HepG2 (cell line): ENCODE results near the gene GNL1. TPM values are rescaled to one million over a fixed set of nuclear protein-coding genes. Genes with fewer than 3 reads are reported as not detected.

ENCODE experiments used
- ATF4 ChIP-seq, 2 experiments: fragments of 450-650 bp in 1 of 2; sonication (generic) in 1 of 2; formaldehyde crosslinking; IDR thresholded peaks; 2 replicates each; pipeline versions ENCODE4 v1.5.0 to v1.8.0; 2020 to 2022; ENCODE audit warnings: mild to moderate bottlenecking in 1 of 2, missing genetic modification reagents in 1 of 2
- CBX2 ChIP-seq, 2 experiments: fragments of 200-600 bp in 1 of 2; sonication (generic); formaldehyde crosslinking in 1 of 2; IDR thresholded peaks; 2 replicates each; pipeline versions ENCODE4 v1.7.0 to v1.8.1; 2018 to 2022; ENCODE audit warnings: low read depth in 2 of 2, low read length in 1 of 2, mild to moderate bottlenecking in 1 of 2, missing genetic modification reagents in 1 of 2
- HMGA1 ChIP-seq: sonication (generic); formaldehyde crosslinking; conservative IDR thresholded peaks from 2 replicates; pipeline ENCODE4 v1.4.0; 2020; ENCODE audit warnings: missing genetic modification reagents
- KAT7 ChIP-seq: IDR thresholded peaks from 2 replicates; pipeline ENCODE4 v1.6.1; 2018; ENCODE audit warnings: borderline replicate concordance, missing compliant biosample characterization
- KLF16 ChIP-seq, 2 experiments: sonication (generic) in 1 of 2; formaldehyde crosslinking in 1 of 2; IDR thresholded peaks; 2 replicates each; pipeline versions ENCODE4 v1.6.1 to v1.8.0; 2016 to 2023; ENCODE audit warnings: missing genetic modification reagents in 2 of 2, missing compliant biosample characterization in 1 of 2
- MED8 ChIP-seq: sonication (generic); formaldehyde crosslinking; IDR thresholded peaks from 2 replicates; pipeline ENCODE4 v1.8.1; 2023; ENCODE audit warnings: mild to moderate bottlenecking, missing genetic modification reagents; ENCODE audit not compliant: insufficient replicate concordance
- MEIS2 ChIP-seq: sonication (generic); formaldehyde crosslinking; IDR thresholded peaks from 2 replicates; pipeline ENCODE4 v1.9.0; 2021; ENCODE audit warnings: mild to moderate bottlenecking, missing genetic modification reagents
- MLLT10 ChIP-seq: sonication (generic); formaldehyde crosslinking; IDR thresholded peaks from 2 replicates; pipeline ENCODE4 v1.4.0; 2020; ENCODE audit warnings: missing genetic modification reagents
- NFIB ChIP-seq: sonication (generic); formaldehyde crosslinking; IDR thresholded peaks from 2 replicates; pipeline ENCODE4 v1.9.0; 2021; ENCODE audit warnings: missing genetic modification reagents, mild to moderate bottlenecking, borderline replicate concordance
- SMAD9 ChIP-seq: sonication (generic); formaldehyde crosslinking; IDR thresholded peaks from 2 replicates; pipeline ENCODE4 v1.5.1; 2020; ENCODE audit warnings: mild to moderate bottlenecking, missing genetic modification reagents
- SP1 ChIP-seq, 2 experiments: fragments of 450-650 bp in 1 of 2; sonication (generic) in 1 of 2; formaldehyde crosslinking in 1 of 2; IDR thresholded peaks; 2 replicates each; pipeline versions ENCODE4 v1.4.0 to v1.6.1; 2016 to 2020; ENCODE audit warnings: missing genetic modification reagents in 1 of 2
- SRY ChIP-seq: sonication (generic); formaldehyde crosslinking; IDR thresholded peaks from 2 replicates; pipeline ENCODE4 v1.8.0; 2022; ENCODE audit warnings: mild to moderate bottlenecking, missing genetic modification reagents
- THAP11 ChIP-seq: IDR thresholded peaks from 2 replicates; pipeline ENCODE4 v1.6.1; 2016; ENCODE audit warnings: missing biosample characterization, missing genetic modification reagents
- ZBTB2 ChIP-seq: sonication (generic); formaldehyde crosslinking; IDR thresholded peaks from 2 replicates; pipeline ENCODE4 v1.8.0; 2022; ENCODE audit warnings: low read depth, missing genetic modification reagents
- ZFP36 ChIP-seq: fragments of 150-350 bp; IDR thresholded peaks from 2 replicates; pipeline ENCODE4 v1.6.1; 2018; ENCODE audit warnings: borderline replicate concordance, low read length, low read depth; ENCODE audit not compliant: partially characterized antibody
- ZNF362 ChIP-seq: sonication (generic); formaldehyde crosslinking; IDR thresholded peaks from 2 replicates; pipeline ENCODE4 v1.4.0; 2020; ENCODE audit warnings: missing genetic modification reagents, mild to moderate bottlenecking, borderline replicate concordance
- polyA plus RNA-seq, 8 experiments: library from polyadenylated mRNA; depleted of rRNA in 3 of 8; stranded (reverse) in 7 of 8; unstranded in 1 of 8; fragments of >200 nt; fragmentation: Illumina TruSeq in 4 of 8; extraction: Trizol in 4 of 8; gene quantifications; 2 replicates each; pipeline versions ENCODE4 v1.2.1 to v1.2.3, GENCODE V29; 2011 to 2016; ENCODE audit warnings: low read depth in 4 of 8, missing spikeins in 1 of 8, mixed read lengths in 1 of 8; ENCODE audit not compliant: insufficient read depth in 1 of 8
- total RNA-seq, 5 experiments: library from RNA; depleted of rRNA; stranded (reverse); fragments of >200 nt; fragmentation: Illumina TruSeq; extraction: Trizol; gene quantifications; 2 replicates each; pipeline ENCODE4 v1.2.3, GENCODE V29; 2016; ENCODE audit warnings: low read depth in 1 of 5
- TF ChIP-seq, protein P1 (sequence below): sonication (generic); formaldehyde crosslinking; IDR thresholded peaks from 2 replicates; pipeline ENCODE4 v1.4.0; 2020; ENCODE audit warnings: mild to moderate bottlenecking, missing genetic modification reagents, borderline replicate concordance
- TF ChIP-seq, protein P2 (sequence below): sonication (generic); formaldehyde crosslinking; IDR thresholded peaks from 2 replicates; pipeline ENCODE4 v1.4.0; 2020; ENCODE audit warnings: mild to moderate bottlenecking, missing genetic modification reagents

The GNL1 gene
- total and polyA plus RNA-seq, 2 of the 13 experiments (the other 11 are each of a cell fraction or from before 2014, with no cell fraction given): 35.0 to 55.6 TPM

DNA sequence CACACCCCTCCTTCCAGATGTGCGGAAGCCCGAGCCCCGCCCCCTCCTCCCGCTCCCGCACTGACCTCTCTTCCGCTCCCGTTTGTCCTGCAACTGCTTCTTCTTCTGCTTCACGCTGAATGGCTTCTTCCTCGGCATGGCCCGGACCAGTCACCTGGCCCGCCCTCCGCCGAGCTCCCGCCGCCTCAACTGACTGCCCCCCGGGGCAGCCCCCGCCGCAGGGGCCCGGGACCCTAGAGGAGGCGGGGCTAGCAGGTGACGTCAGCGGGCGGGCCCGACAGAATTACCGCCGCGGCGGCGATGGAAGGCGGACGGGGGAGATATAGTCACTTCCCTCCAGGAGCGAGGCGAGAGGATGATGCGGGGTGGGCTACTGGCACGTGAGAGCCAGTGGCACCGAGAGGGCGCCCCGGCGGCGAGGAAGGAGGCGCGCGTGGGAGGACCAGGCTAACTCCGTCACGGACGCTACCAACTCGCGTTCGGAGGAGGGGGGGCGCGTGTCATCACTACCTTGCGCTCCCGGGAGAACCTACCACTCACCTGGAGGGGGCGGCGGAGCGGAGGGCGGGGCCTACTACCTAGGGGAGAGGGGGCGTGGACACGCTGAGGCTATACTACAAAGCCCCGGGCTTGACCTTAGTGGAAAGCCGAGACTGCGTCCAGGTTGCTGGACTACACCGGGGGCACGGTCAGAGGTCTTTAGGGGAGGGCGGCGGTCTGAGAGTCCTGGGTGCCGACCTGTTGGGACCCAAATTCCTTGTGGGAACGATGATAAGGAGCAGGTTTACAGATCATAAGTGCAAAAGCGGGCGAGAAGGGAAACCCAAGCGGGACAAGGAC is at the start of gene GNL1 (continued):
- TF ChIP-seq, protein P1, sequence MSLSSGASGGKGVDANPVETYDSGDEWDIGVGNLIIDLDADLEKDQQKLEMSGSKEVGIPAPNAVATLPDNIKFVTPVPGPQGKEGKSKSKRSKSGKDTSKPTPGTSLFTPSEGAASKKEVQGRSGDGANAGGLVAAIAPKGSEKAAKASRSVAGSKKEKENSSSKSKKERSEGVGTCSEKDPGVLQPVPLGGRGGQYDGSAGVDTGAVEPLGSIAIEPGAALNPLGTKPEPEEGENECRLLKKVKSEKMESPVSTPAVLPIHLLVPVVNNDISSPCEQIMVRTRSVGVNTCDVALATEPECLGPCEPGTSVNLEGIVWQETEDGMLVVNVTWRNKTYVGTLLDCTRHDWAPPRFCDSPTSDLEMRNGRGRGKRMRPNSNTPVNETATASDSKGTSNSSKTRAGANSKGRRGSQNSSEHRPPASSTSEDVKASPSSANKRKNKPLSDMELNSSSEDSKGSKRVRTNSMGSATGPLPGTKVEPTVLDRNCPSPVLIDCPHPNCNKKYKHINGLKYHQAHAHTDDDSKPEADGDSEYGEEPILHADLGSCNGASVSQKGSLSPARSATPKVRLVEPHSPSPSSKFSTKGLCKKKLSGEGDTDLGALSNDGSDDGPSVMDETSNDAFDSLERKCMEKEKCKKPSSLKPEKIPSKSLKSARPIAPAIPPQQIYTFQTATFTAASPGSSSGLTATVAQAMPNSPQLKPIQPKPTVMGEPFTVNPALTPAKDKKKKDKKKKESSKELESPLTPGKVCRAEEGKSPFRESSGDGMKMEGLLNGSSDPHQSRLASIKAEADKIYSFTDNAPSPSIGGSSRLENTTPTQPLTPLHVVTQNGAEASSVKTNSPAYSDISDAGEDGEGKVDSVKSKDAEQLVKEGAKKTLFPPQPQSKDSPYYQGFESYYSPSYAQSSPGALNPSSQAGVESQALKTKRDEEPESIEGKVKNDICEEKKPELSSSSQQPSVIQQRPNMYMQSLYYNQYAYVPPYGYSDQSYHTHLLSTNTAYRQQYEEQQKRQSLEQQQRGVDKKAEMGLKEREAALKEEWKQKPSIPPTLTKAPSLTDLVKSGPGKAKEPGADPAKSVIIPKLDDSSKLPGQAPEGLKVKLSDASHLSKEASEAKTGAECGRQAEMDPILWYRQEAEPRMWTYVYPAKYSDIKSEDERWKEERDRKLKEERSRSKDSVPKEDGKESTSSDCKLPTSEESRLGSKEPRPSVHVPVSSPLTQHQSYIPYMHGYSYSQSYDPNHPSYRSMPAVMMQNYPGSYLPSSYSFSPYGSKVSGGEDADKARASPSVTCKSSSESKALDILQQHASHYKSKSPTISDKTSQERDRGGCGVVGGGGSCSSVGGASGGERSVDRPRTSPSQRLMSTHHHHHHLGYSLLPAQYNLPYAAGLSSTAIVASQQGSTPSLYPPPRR (CRISPR knock-in tag): peak; percentile 35; the same call in 1 of the 2 replicates
- TF ChIP-seq MED8 (CRISPR knock-in tag): peak; percentile 35
- TF ChIP-seq MLLT10 (CRISPR knock-in tag): no peak
- no peak for TF ChIP-seq THAP11 (CRISPR knock-in tag)
- TF ChIP-seq ZBTB2 (CRISPR knock-in tag): no peak
- no peak for TF ChIP-seq ZFP36
- TF ChIP-seq KAT7 (CRISPR knock-in tag): no peak
- no peak for TF ChIP-seq CBX2 (IDR thresholded peaks at IDR 0.05; ENCODE audit: low read depth, low read length)
- no peak; the same call in 1 of the 2 replicates for TF ChIP-seq CBX2 (CRISPR knock-in tag; IDR thresholded peaks at IDR 0.05; ENCODE audit: low read depth)
- peak; percentile 72; the same call in 1 of the 2 replicates for TF ChIP-seq SP1 (IDR thresholded peaks at IDR 0.05)
- TF ChIP-seq SP1 (CRISPR knock-in tag; IDR thresholded peaks at IDR 0.05): peak; percentile 94
- TF ChIP-seq NFIB (CRISPR knock-in tag): no peak
- no peak for TF ChIP-seq SRY (CRISPR knock-in tag)
- TF ChIP-seq, protein P2, sequence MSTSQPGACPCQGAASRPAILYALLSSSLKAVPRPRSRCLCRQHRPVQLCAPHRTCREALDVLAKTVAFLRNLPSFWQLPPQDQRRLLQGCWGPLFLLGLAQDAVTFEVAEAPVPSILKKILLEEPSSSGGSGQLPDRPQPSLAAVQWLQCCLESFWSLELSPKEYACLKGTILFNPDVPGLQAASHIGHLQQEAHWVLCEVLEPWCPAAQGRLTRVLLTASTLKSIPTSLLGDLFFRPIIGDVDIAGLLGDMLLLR (CRISPR knock-in tag): no peak
- peak; percentile 85 for TF ChIP-seq MEIS2 (CRISPR knock-in tag)
- TF ChIP-seq ATF4 (CRISPR knock-in tag; IDR thresholded peaks at IDR 0.05): no peak; a peak in 2 of 4 replicates
- no peak for TF ChIP-seq HMGA1
- TF ChIP-seq SMAD9 (CRISPR knock-in tag): no peak
- TF ChIP-seq KLF16 (CRISPR knock-in tag; IDR thresholded peaks at IDR 0.05): peak in 1 of 2 experiments; percentile 28; a peak in 2 of 4 replicates
- TF ChIP-seq ZNF362 (CRISPR knock-in tag): no peak
